ENCODE results near the gene TMEM184C. TPM values are rescaled to one million over a fixed set of nuclear protein-coding genes. Genes with fewer than 3 reads are reported as not detected.

The TMEM184C gene
- total RNA-seq, 1 experiment from 2014 or later = 24.6 TPM

GRCh38 chr4:147704846-147705245 lies 87.6 kb downstream of the TMEM184C start:
- ChIA-PET CTCF (no interaction called here), RAD21 (ENCODE audit: low non-redundant PET in 1 of 2, low total read pairs in 2 of 2, uncharacterized antibody in 2 of 2, unreplicated experiment in 2 of 2) (no interaction called here), POLR2A (no interaction called here)
- H3K4me1 ChIP-seq (ENCODE audit: control insufficient read depth in 1 of 2, insufficient read depth in 2 of 2, low read length in 2 of 2) = peaks cover 0 to 9% of the 10 kb centered on the region in 2 experiments; a peak in 1 of 4 replicates
- DNase-seq (ENCODE audit: low read depth, low spot score) = no peak
- H4K20me1 ChIP-seq (ENCODE audit: insufficient read depth) = no peaks in the 10 kb centered on the region
- H3K4me2 ChIP-seq (ENCODE audit: low read length) = no peak overlapping the region
- H3K79me2 ChIP-seq (ENCODE audit: insufficient read depth, low read length) = no peaks in the 10 kb centered on the region
- no peaks in the 10 kb centered on the region for H3K27me3 ChIP-seq (ENCODE audit: insufficient read depth, low read length)
- TF ChIP-seq CTCF (IDR thresholded peaks at IDR 0.05 in 2 of 3, conservative IDR thresholded peaks at IDR 0.05 in 1 of 3; ENCODE audit: borderline replicate concordance in 1 of 3, insufficient read depth in 1 of 3, low read depth in 2 of 3, low read length in 2 of 3) = no peak
- no peak for TF ChIP-seq RAD21 (IDR thresholded peaks at IDR 0.05; ENCODE audit: low read depth)
- no peaks in the 10 kb centered on the region for H3K9me3 ChIP-seq (ENCODE audit: control insufficient read depth in 1 of 2, insufficient read depth in 1 of 2, low read depth in 1 of 2, low read length in 2 of 2)
- no peaks in the 10 kb centered on the region for H3K36me3 ChIP-seq (ENCODE audit: control insufficient read depth in 1 of 2, insufficient read depth in 2 of 2, low read length in 2 of 2)
- H3K27ac ChIP-seq (ENCODE audit: low read depth, low read length) = no peak overlapping the region
- ATAC-seq = no peak
- intact Hi-C loops (cut with micrococcal nuclease) = no loop called here
- no TSS peak for BruUV-seq (replicated peaks)
- H2AFZ ChIP-seq (ENCODE audit: low read depth, low read length, poor library complexity, severe bottlenecking) = no peak overlapping the region
- no peak overlapping the region for H3K4me3 ChIP-seq (replicated peaks in 1 of 2; ENCODE audit: low read depth in 1 of 2, low read length in 2 of 2)
- H3K9me2 ChIP-seq (ENCODE audit: insufficient read depth) = no peaks in the 10 kb centered on the region
- no peak overlapping the region for H3K9ac ChIP-seq (ENCODE audit: low read length)

GRCh38 chr4:147707892-147708672 lies 90.9 kb downstream of the TMEM184C start:
- H2AFZ ChIP-seq (ENCODE audit: low read depth, low read length, poor library complexity, severe bottlenecking) = peak overlapping the region; percentile 97
- H3K9me3 ChIP-seq (ENCODE audit: control insufficient read depth in 1 of 2, insufficient read depth in 1 of 2, low read depth in 1 of 2, low read length in 2 of 2) = no peaks in the 10 kb centered on the region
- H3K9me2 ChIP-seq (ENCODE audit: insufficient read depth) = no peaks in the 10 kb centered on the region
- peaks cover 0 to 9% of the 10 kb centered on the region in 2 experiments; a peak in 1 of 4 replicates for H3K4me1 ChIP-seq (ENCODE audit: control insufficient read depth in 1 of 2, insufficient read depth in 2 of 2, low read length in 2 of 2)
- no peaks in the 10 kb centered on the region for H3K36me3 ChIP-seq (ENCODE audit: control insufficient read depth in 1 of 2, insufficient read depth in 2 of 2, low read length in 2 of 2)
- no peaks in the 10 kb centered on the region for H3K79me2 ChIP-seq (ENCODE audit: insufficient read depth, low read length)
- H3K27ac ChIP-seq (ENCODE audit: low read depth, low read length) = peak overlapping the region; percentile 11; the same call in 1 of the 2 replicates
- H3K27me3 ChIP-seq (ENCODE audit: insufficient read depth, low read length) = no peaks in the 10 kb centered on the region
- H3K4me2 ChIP-seq (ENCODE audit: low read length) = peak overlapping the region; percentile 58
- ChIA-PET CTCF (interaction anchor here (0.7 to 2.8 kb wide), 4 partner anchors 25 to 158 kb away, joined by 3 to 29 read pairs (median 3); partner anchors contain the start of gene PRMT9), POLR2A (no interaction called here), RAD21 (ENCODE audit: low non-redundant PET in 1 of 2, low total read pairs in 2 of 2, uncharacterized antibody in 2 of 2, unreplicated experiment in 2 of 2) (interaction anchor here in 1 of 2 experiments (1.2 kb wide), 1 partner anchor 159 kb away, joined by 4 read pairs; no protein-coding TSS in a partner anchor)
- peak overlapping the region; percentile 29; the same call in 1 of the 2 replicates for H3K9ac ChIP-seq (ENCODE audit: low read length)
- intact Hi-C loops (cut with micrococcal nuclease) = loop anchor here (1.0 kb wide), 1 partner anchor 158 kb away; no protein-coding TSS in a partner anchor
- TF ChIP-seq CTCF (IDR thresholded peaks at IDR 0.05 in 2 of 3, conservative IDR thresholded peaks at IDR 0.05 in 1 of 3; ENCODE audit: borderline replicate concordance in 1 of 3, insufficient read depth in 1 of 3, low read depth in 2 of 3, low read length in 2 of 3) = peak; percentile 80 to 98 (median 97)
- peak; percentile 93 for TF ChIP-seq RAD21 (IDR thresholded peaks at IDR 0.05; ENCODE audit: low read depth)
- no peak for TF ChIP-seq TCF7L2 (IDR thresholded peaks at IDR 0.05; ENCODE audit: borderline replicate concordance, extremely low read depth, insufficient read depth, insufficient read length)
- no peak for TF ChIP-seq CEBPB (IDR thresholded peaks at IDR 0.05; ENCODE audit: low read depth)
- peak; percentile 70 for TF ChIP-seq YY1 (IDR thresholded peaks at IDR 0.05; ENCODE audit: extremely low read depth, insufficient replicate concordance, low read depth, low read length)
- TF ChIP-seq POLR2A (IDR thresholded peaks at IDR 0.05; ENCODE audit: borderline replicate concordance, extremely low read depth, insufficient read depth, insufficient read length) = no peak
- peak; percentile 90 for ATAC-seq
- H4K20me1 ChIP-seq (ENCODE audit: insufficient read depth) = no peaks in the 10 kb centered on the region
- TSS peak; percentile 81 for BruUV-seq (replicated peaks)
- DNase-seq (ENCODE audit: low read depth, low spot score) = peak; percentile 66
- peak overlapping the region; percentile 29 to 34 for H3K4me3 ChIP-seq (replicated peaks in 1 of 2; ENCODE audit: low read depth in 1 of 2, low read length in 2 of 2)
